CD4-positive, alpha-beta T cell treated with Interleukin-6 for 4 hours (primary cell): ENCODE results near the gene GNAQ.
"Not testable (repeated sequence)": the region's sequence is repeated elsewhere in the genome, so short reads cannot be mapped to it uniquely, and the experiment has no call there.

ENCODE experiments used
- DNase-seq: peaks from one replicate; pipeline ENCODE4 v3.0.0-alpha.2; 2020; ENCODE audit warnings: mixed read lengths

The GNAQ gene

GRCh38 chr9:77896938-77897667 is 134.5 kb downstream of the GNAQ start:
- DNase-seq: no peak

DNA sequence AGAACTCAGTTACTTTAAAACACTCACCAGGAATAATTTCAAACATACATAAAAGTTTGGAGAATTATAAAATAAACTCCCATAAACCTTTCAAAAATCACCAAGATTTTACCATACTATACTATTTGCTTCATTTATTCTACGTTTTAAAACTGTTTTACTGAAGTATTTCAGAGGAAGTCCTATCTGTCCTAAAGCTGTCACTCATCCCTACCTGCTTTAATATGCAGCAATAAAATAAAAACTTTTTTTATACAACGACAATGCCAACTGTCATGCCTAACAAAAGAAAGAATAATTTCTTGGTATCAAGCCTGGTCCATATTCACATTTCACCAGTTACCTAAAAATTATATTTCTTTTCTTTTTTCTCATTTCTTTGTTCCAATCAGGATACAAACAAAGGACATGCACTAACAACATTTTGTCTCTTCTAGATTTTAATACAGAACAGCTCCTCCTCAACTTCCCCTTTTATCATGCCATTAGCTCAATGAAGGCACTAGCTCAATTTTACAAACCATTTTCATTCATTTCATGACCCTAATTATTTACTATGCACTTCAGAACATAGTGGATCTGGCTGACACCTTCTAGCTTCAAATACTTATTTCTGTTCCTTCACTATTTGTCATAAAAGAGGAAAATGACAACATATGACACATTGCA is 135.2 kb downstream of the GNAQ start:
- DNase-seq: no peak

GRCh38 chr9:77893706-77894105 is 137.9 kb downstream of the GNAQ start:
- no peak for DNase-seq

DNA sequence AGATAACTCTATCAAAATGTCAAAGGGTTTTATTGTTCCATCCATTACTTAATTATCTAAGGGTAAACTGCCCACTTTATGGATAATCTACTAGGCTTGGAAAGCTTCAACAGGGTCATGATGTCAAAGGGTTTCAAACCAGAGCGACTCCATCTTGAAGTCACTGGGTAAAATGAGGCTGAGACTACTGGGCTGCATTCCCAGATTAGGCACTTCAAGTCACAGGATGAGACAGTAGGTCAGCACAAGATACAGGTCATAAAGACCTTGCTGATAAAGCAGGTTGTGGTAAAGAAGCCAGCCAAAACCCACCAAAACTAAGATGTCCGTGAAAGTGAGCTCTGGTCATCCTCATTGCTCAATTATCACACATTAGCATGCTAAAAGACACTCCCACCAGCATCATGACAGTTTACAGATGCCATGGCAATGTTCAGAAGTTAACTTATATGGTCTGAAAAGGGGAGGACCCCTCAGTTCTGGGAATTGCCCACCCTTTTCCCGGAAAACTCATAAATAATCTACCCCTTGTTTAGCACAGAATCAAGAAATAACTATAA is 138.6 kb downstream of the GNAQ start:
- no peak for DNase-seq

DNA sequence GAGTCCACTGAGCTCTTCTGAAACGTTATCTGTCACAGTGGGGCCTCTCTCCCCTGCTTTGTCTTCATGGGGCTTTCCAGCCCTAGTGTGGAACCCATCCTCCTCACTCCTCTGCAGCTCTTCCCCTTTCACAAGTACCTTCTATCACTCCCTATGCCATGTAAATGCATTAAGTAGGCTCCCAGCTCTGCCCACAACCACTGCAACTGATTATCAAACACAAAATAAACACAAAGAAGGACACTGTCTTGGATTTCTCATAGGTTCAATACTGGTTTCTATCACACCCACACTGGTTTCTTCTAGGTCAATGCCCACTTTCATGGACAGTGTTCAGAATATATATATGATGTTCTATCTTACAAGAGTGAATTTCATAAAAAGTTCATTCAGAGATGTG is 139.4 kb downstream of the GNAQ start:
- DNase-seq: no peak

DNA sequence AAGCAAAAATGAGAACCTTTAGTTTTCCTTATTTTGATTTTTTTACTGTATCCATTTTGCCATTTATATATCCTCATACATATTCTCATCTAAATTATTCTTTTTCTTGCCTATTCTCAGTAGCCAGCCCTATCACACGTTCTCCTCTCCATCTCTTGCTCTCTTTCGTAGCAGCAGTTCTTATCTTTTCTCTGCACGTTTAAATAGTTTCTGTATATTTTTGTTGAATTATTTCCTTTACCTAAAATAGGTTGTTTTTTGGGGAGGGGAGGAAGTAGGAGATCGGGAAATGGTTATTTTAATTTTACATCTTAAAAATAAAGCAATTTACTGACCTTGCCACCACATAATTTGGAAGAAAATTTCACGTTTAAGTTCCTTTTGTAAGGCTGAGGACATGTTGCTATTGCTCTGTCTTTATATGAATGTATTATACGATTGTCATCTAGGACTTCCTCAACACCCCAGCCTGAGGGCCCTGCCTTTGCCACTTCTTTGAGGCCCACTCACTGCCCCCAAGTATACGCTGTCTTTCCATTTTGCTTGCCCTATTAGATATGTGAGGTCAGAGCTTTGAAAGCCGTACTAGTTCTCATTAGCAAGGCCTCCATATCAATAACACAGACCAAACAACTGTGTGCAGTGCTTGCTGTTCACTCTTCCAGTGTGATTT is 140.3 kb downstream of the GNAQ start:
- DNase-seq: no peak

GRCh38 chr9:77887662-77888061 is 143.9 kb downstream of the GNAQ start:
- no peak for DNase-seq

- DNase-seq: no peak
Measured at GRCh38 chr9:77885104-77885672, 146.4 kb downstream of the GNAQ start.

GRCh38 chr9:77883846-77884771 is 147.5 kb downstream of the GNAQ start:
- no peak for DNase-seq

DNA sequence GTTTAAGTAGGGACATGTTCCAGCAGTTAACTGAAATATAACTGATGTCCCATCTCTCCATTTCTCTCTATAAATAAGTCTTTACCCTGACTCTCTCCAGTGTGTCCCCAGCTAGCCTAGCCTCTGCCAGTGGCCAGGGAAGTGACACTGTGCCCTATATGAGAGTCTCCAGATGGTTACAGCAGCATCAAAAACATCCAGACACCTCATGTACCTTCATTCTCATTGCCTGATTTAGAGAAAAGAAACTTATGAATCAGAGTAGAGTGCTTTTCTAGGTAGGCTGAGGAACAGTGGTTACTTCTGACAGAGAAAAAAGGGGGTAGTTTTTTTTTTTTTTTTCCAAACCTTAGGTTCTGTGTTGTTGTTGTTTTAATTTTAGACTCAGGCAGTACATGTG is 148.5 kb downstream of the GNAQ start:
- DNase-seq: no peak

DNA sequence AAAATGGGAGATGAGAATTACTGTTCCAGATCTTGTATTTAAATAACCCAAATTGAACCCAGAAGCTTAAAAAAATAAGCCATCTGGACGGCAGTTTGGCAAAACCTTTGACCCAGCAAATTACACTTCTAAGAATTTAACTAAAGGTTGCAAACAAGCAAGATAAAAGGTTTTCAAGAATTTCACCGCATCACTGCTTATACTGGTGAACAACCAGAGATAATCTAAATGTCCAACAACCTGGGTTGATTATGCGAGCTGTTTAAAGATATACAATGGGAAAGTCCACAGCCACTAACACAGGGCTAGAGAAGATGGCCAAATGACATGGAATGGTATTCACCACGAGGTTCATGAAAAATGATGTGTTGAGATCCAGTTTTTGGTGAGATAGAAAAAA is 149.3 kb downstream of the GNAQ start:
- DNase-seq: no peak

GRCh38 chr9:77881634-77882033 is 150.0 kb downstream of the GNAQ start:
- DNase-seq: not testable (repeated sequence)

DNA sequence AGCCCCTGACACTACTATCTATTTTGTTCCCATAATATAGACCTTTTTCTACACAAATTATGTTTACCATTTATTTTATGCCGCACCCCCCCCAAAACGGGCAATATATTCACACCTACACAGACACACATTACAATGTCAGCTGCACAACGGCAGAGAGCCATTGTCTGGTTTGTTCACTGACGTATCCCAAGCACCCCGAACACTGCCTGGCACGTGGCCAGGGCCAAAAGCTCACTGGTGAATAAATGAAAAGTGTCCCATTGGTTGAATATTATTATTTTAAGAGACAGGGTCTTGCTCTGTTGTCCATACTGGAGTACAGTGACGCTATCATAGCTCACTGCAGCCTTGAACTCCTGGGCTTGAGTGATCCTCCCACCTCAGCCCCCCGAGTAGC is 150.5 kb downstream of the GNAQ start:
- no peak for DNase-seq

- DNase-seq: no peak
Measured at GRCh38 chr9:77879437-77879943, 152.1 kb downstream of the GNAQ start.

DNA sequence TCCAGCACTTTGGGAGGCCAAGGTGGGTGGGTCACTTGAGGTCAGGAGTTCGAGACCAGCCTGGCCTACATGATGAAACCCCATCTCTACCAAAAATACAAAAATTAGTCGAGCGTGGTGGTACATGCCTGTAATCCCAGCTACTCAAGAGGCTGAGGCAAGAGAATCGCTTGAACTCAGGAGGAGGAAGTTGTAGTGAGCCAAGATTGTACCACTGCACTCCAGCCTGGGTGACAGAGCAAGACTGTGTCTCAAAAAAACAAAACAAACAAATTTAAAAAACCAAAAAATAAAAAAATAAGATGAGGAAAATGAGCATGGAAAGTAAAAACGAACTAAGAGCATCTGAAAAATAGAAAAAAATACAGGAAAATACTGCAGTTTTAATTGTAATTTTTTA is 152.8 kb downstream of the GNAQ start:
- DNase-seq: not testable (repeated sequence)

GRCh38 chr9:77877976-77878375 is 153.6 kb downstream of the GNAQ start:
- no peak for DNase-seq

- no peak for DNase-seq
Measured at GRCh38 chr9:77876590-77876989, 155.0 kb downstream of the GNAQ start.

DNA sequence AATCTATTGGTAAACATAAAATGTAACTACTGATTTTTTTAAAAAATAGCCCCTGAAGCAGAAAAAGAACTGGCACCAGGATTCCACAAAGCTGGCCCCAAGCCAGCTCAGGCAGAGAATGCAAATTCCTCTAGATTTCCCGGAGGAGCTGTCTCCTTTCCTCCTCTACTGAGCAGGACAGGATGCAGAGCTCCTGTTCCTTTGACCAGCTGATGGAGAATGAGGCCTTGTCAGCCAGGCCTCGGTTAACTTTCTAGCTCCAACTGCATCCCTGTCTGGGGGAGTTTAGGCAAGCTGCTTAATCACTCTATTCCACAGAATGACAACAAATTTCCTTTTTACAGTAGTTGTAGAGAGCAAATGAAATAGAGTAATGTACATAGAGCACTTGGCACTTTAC is 155.5 kb downstream of the GNAQ start:
- no peak for DNase-seq

- no peak for DNase-seq
Measured at GRCh38 chr9:77872863-77873262, 158.7 kb downstream of the GNAQ start.

DNA sequence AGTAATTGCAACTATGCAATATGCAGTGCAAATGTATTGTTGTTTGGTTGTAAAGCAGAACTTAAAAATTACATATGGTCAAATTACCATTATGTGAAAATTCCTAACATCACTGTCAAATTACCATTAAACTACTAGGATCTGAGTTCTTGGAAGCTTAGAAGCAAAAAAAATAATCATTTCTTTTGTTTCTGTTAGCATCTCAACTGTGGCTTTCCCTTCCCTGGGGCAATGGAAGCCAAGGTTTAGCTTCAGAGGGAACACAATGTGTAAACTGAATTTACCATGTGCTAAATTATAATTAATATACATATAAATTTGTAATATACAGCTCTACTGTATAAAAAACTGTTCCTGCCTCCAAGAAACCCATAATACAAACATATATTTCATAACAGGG is 159.4 kb downstream of the GNAQ start:
- no peak for DNase-seq

- DNase-seq: no peak
Measured at GRCh38 chr9:77871483-77871882, 160.1 kb downstream of the GNAQ start.

GRCh38 chr9:77866878-77867277 is 164.7 kb downstream of the GNAQ start:
- DNase-seq: no peak
